B cell (primary cell): ENCODE results near the gene TMEM115. TPM values are rescaled to one million over a fixed set of nuclear protein-coding genes. Genes with fewer than 3 reads are reported as not detected.

Experiments
- ATAC-seq: fragments of 200-7000 bp; cut with Tn5 transposase; one replicate; pipeline ENCODE4 v1.10.0; 2021; ENCODE audit warnings: low read depth, mild to moderate bottlenecking, moderate number of reproducible peaks, moderate library complexity
- CTCF ChIA-PET: fragments of 350-600 bp; sonication (Branson Sonifier 250); formaldehyde crosslinking; loops from one replicate; lab custom pipeline; 2021; ENCODE audit warnings: antibody characterized with exemption, inconsistent platforms; lab: Charles Lee
- POLR2A ChIA-PET: fragments of 350-600 bp; sonication (Branson Sonifier 250); formaldehyde crosslinking; loops from one replicate; lab custom pipeline; 2021; ENCODE audit warnings: antibody characterized with exemption; lab: Charles Lee
- DNase-seq: peaks from one replicate; pipeline ENCODE4 v3.0.0; 2013
- H2AFZ ChIP-seq: 2 replicates; pipeline ENCODE4 v1.6.1; 2012; ENCODE audit warnings: mild to moderate bottlenecking, low read depth, low read length; ENCODE audit not compliant: insufficient read depth, poor library complexity, severe bottlenecking
- H3K27ac ChIP-seq, 2 donors: 1 replicate in 1 of 2; 2 replicates in 1 of 2; pipeline ENCODE4 v1.5.1; 2012 to 2013; ENCODE audit warnings: low read length in 2 of 2, mild to moderate bottlenecking in 2 of 2, moderate library complexity in 1 of 2
- H3K27me3 ChIP-seq, 4 experiments: fragments of 200-600 bp in 1 of 4; sonication (generic) in 1 of 4; replicated peaks in 1 of 4; 1 replicate in 2 of 4; 2 replicates in 2 of 4; pipeline versions ENCODE4 v1.6.1 to v1.7.0; 2013 to 2016; ENCODE audit warnings: low read length in 3 of 4, mild to moderate bottlenecking in 2 of 4, mixed read lengths in 1 of 4, moderate library complexity in 1 of 4; ENCODE audit not compliant: insufficient read depth in 4 of 4, control insufficient read depth in 3 of 4; ENCODE audit errors: control extremely low read depth in 1 of 4
- H3K36me3 ChIP-seq, 2 experiments: replicated peaks in 1 of 2; 1 replicate in 1 of 2; 2 replicates in 1 of 2; pipeline versions ENCODE4 v1.6.1 to v1.7.1; 2013; ENCODE audit warnings: low read length in 1 of 2; ENCODE audit not compliant: insufficient read depth in 2 of 2, control insufficient read depth in 1 of 2; ENCODE audit errors: control extremely low read depth in 1 of 2, extremely low read depth in 1 of 2
- H3K4me1 ChIP-seq, 2 donors: fragments of 200-600 bp in 1 of 2; sonication (generic) in 1 of 2; 1 replicate in 1 of 2; 2 replicates in 1 of 2; pipeline versions ENCODE4 v1.5.1 to v1.6.1; 2013 to 2017; ENCODE audit warnings: low read length in 2 of 2; ENCODE audit not compliant: control insufficient read depth in 2 of 2, insufficient read depth in 2 of 2
- H3K4me2 ChIP-seq: replicated peaks from 2 replicates; pipeline ENCODE3; 2012; ENCODE audit warnings: mild to moderate bottlenecking, low read depth, low read length; ENCODE audit not compliant: poor library complexity, severe bottlenecking
- H3K4me3 ChIP-seq, 5 experiments: fragments of 200-600 bp in 1 of 5; sonication (generic) in 1 of 5; 1 replicate in 3 of 5; 2 replicates in 2 of 5; pipeline versions ENCODE4 v1.5.1 to v1.7.0; 2011 to 2016; ENCODE audit warnings: low read length in 4 of 5, mild to moderate bottlenecking in 4 of 5, low read depth in 2 of 5, control low read depth in 1 of 5, moderate library complexity in 1 of 5; ENCODE audit not compliant: insufficient read depth in 1 of 5; ENCODE audit errors: control extremely low read depth in 1 of 5, extremely low read depth in 1 of 5
- H3K79me2 ChIP-seq: fragments of 200-600 bp; sonication (generic); one replicate; pipeline ENCODE4 v1.6.0; 2016; ENCODE audit warnings: low read length; ENCODE audit not compliant: control insufficient read depth, insufficient read depth
- H3K9ac ChIP-seq: fragments of 200-600 bp; sonication (generic); 2 replicates; pipeline ENCODE4 v1.6.1; 2017; ENCODE audit warnings: mild to moderate bottlenecking, low read length, moderate library complexity
- H3K9me3 ChIP-seq, 3 donors: one replicate each; pipeline versions ENCODE4 v1.6.1 to v1.7.1; 2013; ENCODE audit warnings: low read length in 2 of 3; ENCODE audit not compliant: control insufficient read depth in 2 of 3, insufficient read depth in 1 of 3; ENCODE audit errors: control extremely low read depth in 1 of 3
- H4K20me1 ChIP-seq: 2 replicates; pipeline ENCODE4 v1.6.0; 2012; ENCODE audit warnings: mild to moderate bottlenecking, low read length; ENCODE audit not compliant: insufficient read depth, control insufficient read depth, poor library complexity, severe bottlenecking
- H3K27ac Mint-ChIP-seq: one replicate; pipeline ENCODE4 v1.8.0; 2021; ENCODE audit warnings: mixed read lengths
- H3K27me3 Mint-ChIP-seq: one replicate; pipeline ENCODE4 v1.8.0; 2021; ENCODE audit warnings: mixed read lengths
- H3K4me1 Mint-ChIP-seq: one replicate; pipeline ENCODE4 v1.8.0; 2021; ENCODE audit warnings: mixed read lengths
- H3K4me3 Mint-ChIP-seq: one replicate; pipeline ENCODE4 v1.8.0; 2021; ENCODE audit warnings: mixed read lengths
- H3K9me3 Mint-ChIP-seq: one replicate; pipeline ENCODE4 v1.8.0; 2022; ENCODE audit warnings: mixed read lengths; ENCODE audit not compliant: insufficient read depth
- CTCF ChIP-seq: fragments of 200-600 bp; IDR thresholded peaks from one replicate; pipeline ENCODE4 v1.8.0; 2022; ENCODE audit warnings: antibody characterized with exemption, mild to moderate bottlenecking
- EZH2 ChIP-seq: IDR thresholded peaks from 2 replicates; pipeline ENCODE4 v1.6.1; 2012; ENCODE audit warnings: borderline replicate concordance, low read depth, mild to moderate bottlenecking, moderate library complexity, low read length; ENCODE audit not compliant: insufficient read depth, poor library complexity, severe bottlenecking
- WGBS: methylation state at CpG from one replicate; pipeline ENCODE4 v1.1.5; 2013; ENCODE audit warnings: missing lambda C conversion rate; ENCODE audit not compliant: insufficient coverage; 5-methylcytosine and 5-hydroxymethylcytosine counted together
- intact Hi-C: fragments of 100-400 bp; cut with micrococcal nuclease; formaldehyde crosslinking; loops from one replicate; pipeline ENCODE4 v1.10.0; 2022
- polyA plus RNA-seq: library from polyadenylated mRNA; depleted of rRNA; stranded (reverse); fragments of >200 nt; gene quantifications from 2 replicates; pipeline ENCODE4 v1.2.3, GENCODE V29; 2012
- total RNA-seq, 2 donors: library from RNA; stranded (reverse); fragments of 120-200 nt in 1 of 2; gene quantifications; 1 replicate in 1 of 2; 2 replicates in 1 of 2; pipeline versions ENCODE4 v1.2.3 to v1.2.4, GENCODE V29; 2013 to 2022

Gene TMEM115
- total and polyA plus RNA-seq, 2 donors (not counting 1 experiment from before 2014, with no cell fraction given), result 19.8 to 27.2 TPM

GRCh38 chr3:50327129-50327528 is 32.2 kb downstream of the TMEM115 start:
- Histone ChIP-seq H4K20me1 (peaks cover 25% of the 10 kb centered on the region), H3K9ac (peak overlapping the region; percentile 87), H3K27ac (peak overlapping the region in 1 of 2 donors; percentile 90), H3K36me3 (peaks cover 0 to 48% of the 10 kb centered on the region in 2 experiments), H3K4me2 (peak overlapping the region; percentile 99), H3K9me3 (no peaks in the 10 kb centered on the region), H3K27me3 (no peaks in the 10 kb centered on the region), H3K4me3 (peak overlapping the region; percentile 30 to 98 (median 87)), H3K4me1 (peaks cover 15 to 29% of the 10 kb centered on the region in 2 donors), H3K79me2 (peaks cover 35% of the 10 kb centered on the region), H2AFZ (no peak overlapping the region)
- Mint-ChIP-seq H3K27me3 (no peaks in the 10 kb centered on the region), H3K27ac (peak overlapping the region; percentile 15), H3K4me1 (peaks cover 31% of the 10 kb centered on the region), H3K4me3 (peak overlapping the region; percentile 95), H3K9me3 (no peaks in the 10 kb centered on the region)
- POLR2A ChIA-PET, result interaction anchor here (1.9 to 2.9 kb wide), 4 partner anchors 10 to 28 kb away, joined by 6 to 27 read pairs (median 8); partner anchors contain the start of genes CYB561D2, HYAL3, NAA80 and NPRL2
- WGBS, result 80% methylated on average over 1 of the region's 4 CpGs
- intact Hi-C loops, result no loop called here
- DNase-seq (no peak), ATAC-seq (no peak)
- CTCF ChIA-PET, result interaction anchor here (0.9 to 3.4 kb wide), 5 partner anchors 8 to 132 kb away, joined by 3 to 20 read pairs (median 5); partner anchors contain the start of genes HYAL3 and NAA80
- TF ChIP-seq EZH2, result no peak
- no peak for TF ChIP-seq CTCF

- H3K9ac ChIP-seq, result no peak overlapping the region
- no peak for TF ChIP-seq EZH2
- ChIA-PET CTCF (interaction anchor here (3.2 to 3.4 kb wide), 2 partner anchors 11 to 27 kb away, joined by 11 to 20 read pairs; partner anchors contain the start of genes HYAL3 and NAA80), POLR2A (interaction anchor here (1.2 to 2.6 kb wide), 2 partner anchors 11 to 24 kb away, joined by 3 to 7 read pairs; partner anchors contain the start of genes CYB561D2 and NPRL2)
- WGBS, result 87% methylated on average over 3 of the region's 8 CpGs
- H2AFZ ChIP-seq, result no peak overlapping the region
- H3K27ac ChIP-seq, result no peak overlapping the region
- no peaks in the 10 kb centered on the region for H3K27me3 ChIP-seq
- peak overlapping the region; percentile 26 for H3K4me3 Mint-ChIP-seq
- intact Hi-C loops, result no loop called here
- no peaks in the 10 kb centered on the region for H3K27me3 Mint-ChIP-seq
- peaks cover 19 to 35% of the 10 kb centered on the region in 2 donors for H3K4me1 ChIP-seq
- H3K4me2 ChIP-seq, result no peak overlapping the region
- H3K79me2 ChIP-seq, result peaks cover 26% of the 10 kb centered on the region
- ATAC-seq, result no peak
- peaks cover 0 to 38% of the 10 kb centered on the region in 2 experiments for H3K36me3 ChIP-seq
- H3K4me3 ChIP-seq, result no peak overlapping the region
- H4K20me1 ChIP-seq, result peaks cover 15% of the 10 kb centered on the region
- no peak overlapping the region for H3K27ac Mint-ChIP-seq
- H3K9me3 ChIP-seq, result peaks cover 0 to 3% (median 0%) of the 10 kb centered on the region in 3 donors
- DNase-seq, result no peak
- no peaks in the 10 kb centered on the region for H3K9me3 Mint-ChIP-seq
- H3K4me1 Mint-ChIP-seq, result peaks cover 33% of the 10 kb centered on the region
Observed at GRCh38 chr3:50326182-50326541, 33.2 kb downstream of the TMEM115 start.
